HG03442 (cell line): ENCODE measurements around the gene CMSS1.

Experiments
- ATAC-seq: cut with Tn5 transposase; IDR thresholded peaks from one replicate; pipeline ENCODE4 v1.9.1; 2021; ENCODE audit warnings: mild to moderate bottlenecking, moderate library complexity; ENCODE audit not compliant: unreplicated experiment

CMSS1 gene

GRCh38 chr3:100097919-100098783 is 280.5 kb downstream of the CMSS1 start:
- no peak for ATAC-seq

- ATAC-seq, result no peak
Measured at GRCh38 chr3:100098784-100099070, 281.1 kb downstream of the CMSS1 start.

GRCh38 chr3:100099621-100100020 is 282.0 kb downstream of the CMSS1 start:
- ATAC-seq, result no peak

- ATAC-seq, result no peak
Measured at GRCh38 chr3:100100425-100100824, 282.8 kb downstream of the CMSS1 start.

- no peak for ATAC-seq
Measured at GRCh38 chr3:100102757-100103156, 285.1 kb downstream of the CMSS1 start.

GRCh38 chr3:100103558-100104441 is 286.1 kb downstream of the CMSS1 start:
- peak; percentile 92 for ATAC-seq

GRCh38 chr3:100104442-100104798 is 286.8 kb downstream of the CMSS1 start:
- peak; percentile 29 for ATAC-seq

GRCh38 chr3:100104817-100105413 is 287.3 kb downstream of the CMSS1 start:
- ATAC-seq, result no peak

- ATAC-seq, result no peak
Measured at GRCh38 chr3:100105501-100105900, 287.8 kb downstream of the CMSS1 start.

- ATAC-seq, result no peak
Measured at GRCh38 chr3:100106094-100106493, 288.4 kb downstream of the CMSS1 start.

GRCh38 chr3:100106531-100107141 is 289.0 kb downstream of the CMSS1 start:
- ATAC-seq, result no peak

- no peak for ATAC-seq
Measured at GRCh38 chr3:100107221-100107814, 289.7 kb downstream of the CMSS1 start.

GRCh38 chr3:100108464-100109079 is 290.9 kb downstream of the CMSS1 start:
- no peak for ATAC-seq

- ATAC-seq, result no peak
Measured at GRCh38 chr3:100110162-100110561, 292.5 kb downstream of the CMSS1 start.

GRCh38 chr3:100111728-100112127 is 294.1 kb downstream of the CMSS1 start:
- no peak for ATAC-seq

- ATAC-seq, result no peak
Measured at GRCh38 chr3:100113723-100114412, 296.2 kb downstream of the CMSS1 start.

GRCh38 chr3:100114413-100115030 is 296.9 kb downstream of the CMSS1 start, which contains the start of gene FILIP1L:
Gene FILIP1L (minus strand): TSS chr3:100114501.
- ATAC-seq, result no peak

GRCh38 chr3:100117093-100117492 is 299.4 kb downstream of the CMSS1 start:
- ATAC-seq, result no peak

GRCh38 chr3:100120012-100120411 is 302.4 kb downstream of the CMSS1 start:
- no peak for ATAC-seq
